ENCODE results near the gene HOXB3.

DNA sequence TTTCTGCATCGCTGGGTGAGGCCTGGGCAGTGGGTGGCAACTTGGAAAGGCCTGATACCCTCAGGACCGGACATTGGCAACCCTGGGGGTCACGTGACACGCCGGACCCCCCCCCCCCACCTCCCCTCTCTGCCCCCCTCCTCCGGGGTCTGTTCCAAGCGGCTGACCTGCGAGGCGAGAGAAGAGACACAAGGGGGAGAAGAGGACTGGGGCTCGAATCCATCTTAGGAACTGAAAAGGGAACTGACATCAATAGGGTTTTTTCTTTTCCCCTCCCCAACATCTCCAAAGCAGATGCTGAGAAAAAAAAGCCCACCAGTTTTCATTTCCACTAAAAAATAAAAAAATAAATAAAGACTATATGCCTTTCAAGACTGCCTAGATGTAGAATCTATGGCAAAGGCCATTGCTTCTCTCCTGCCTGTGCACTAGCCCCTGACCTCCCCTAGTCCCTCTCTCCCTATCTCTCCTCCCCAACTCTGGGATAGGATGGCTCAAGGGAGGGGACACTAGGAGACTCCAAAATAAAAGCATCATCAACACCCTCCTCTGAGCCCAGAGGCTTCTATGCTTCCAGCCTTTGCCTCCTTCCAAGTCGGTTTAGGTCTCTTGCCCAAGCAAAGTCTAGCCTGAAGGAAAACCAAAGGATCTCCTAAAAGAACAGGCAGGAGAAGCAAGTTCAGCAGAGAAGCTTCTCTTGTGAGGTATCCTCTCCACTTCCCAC, 37.4 kb downstream of the HOXB3 start:
- TF ChIP-seq, protein P1, sequence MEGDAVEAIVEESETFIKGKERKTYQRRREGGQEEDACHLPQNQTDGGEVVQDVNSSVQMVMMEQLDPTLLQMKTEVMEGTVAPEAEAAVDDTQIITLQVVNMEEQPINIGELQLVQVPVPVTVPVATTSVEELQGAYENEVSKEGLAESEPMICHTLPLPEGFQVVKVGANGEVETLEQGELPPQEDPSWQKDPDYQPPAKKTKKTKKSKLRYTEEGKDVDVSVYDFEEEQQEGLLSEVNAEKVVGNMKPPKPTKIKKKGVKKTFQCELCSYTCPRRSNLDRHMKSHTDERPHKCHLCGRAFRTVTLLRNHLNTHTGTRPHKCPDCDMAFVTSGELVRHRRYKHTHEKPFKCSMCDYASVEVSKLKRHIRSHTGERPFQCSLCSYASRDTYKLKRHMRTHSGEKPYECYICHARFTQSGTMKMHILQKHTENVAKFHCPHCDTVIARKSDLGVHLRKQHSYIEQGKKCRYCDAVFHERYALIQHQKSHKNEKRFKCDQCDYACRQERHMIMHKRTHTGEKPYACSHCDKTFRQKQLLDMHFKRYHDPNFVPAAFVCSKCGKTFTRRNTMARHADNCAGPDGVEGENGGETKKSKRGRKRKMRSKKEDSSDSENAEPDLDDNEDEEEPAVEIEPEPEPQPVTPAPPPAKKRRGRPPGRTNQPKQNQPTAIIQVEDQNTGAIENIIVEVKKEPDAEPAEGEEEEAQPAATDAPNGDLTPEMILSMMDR (conservative IDR thresholded peaks at IDR 0.05): no peak
- TF ChIP-seq ZFX (IDR thresholded peaks at IDR 0.05): no peak
